ENCODE results near the gene IL6ST.
"Not testable (repeated sequence)": the region's sequence is repeated elsewhere in the genome, so short reads cannot be mapped to it uniquely, and the experiment has no call there.

Gene IL6ST

GRCh38 chr5:56003679-56004078, 8.9 kb upstream of the IL6ST start:
- peak; percentile 40 for DNase-seq

GRCh38 chr5:56003179-56003578, 8.4 kb upstream of the IL6ST start:
- no peak for DNase-seq

DNA sequence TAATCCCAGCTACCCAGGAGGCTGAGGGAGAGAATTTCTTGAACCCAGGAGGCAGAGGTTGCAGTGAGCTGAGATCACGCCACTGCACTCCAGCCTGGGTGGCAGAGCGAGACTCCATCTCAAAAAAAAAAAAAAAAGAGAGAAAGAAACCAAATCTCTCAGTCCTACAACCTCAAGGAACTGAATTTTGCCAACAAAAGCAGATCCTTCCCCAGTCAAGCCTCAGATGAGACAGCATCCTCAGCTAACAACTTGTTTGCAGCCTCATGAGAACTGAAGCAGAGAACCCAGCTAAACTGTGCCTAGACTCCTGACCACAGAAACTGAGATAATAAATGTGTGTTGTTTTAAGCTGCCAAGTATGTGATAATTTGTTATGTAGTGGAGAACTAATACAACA, 7.5 kb upstream of the IL6ST start:
- no peak for DNase-seq

GRCh38 chr5:56000221-56000620, 5.5 kb upstream of the IL6ST start:
- not testable (repeated sequence) for DNase-seq

DNA sequence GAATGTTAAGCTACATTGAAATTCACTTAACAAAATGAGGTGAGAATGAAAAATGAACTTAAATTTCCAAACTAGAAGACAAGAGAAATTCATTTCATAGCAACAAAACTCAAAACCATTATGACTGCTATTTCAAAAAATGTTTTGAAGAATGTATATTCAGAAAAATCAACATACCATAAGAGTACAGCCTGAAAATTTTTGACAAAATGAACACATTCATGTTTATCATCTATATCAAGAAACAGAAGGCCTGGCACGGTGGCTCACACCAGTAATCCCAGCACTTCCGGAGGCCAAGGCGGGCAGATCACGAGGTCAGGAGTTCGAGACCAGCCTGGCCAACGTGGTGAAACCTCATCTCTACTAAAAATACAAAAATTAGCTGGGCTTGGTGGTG, 4.2 kb upstream of the IL6ST start:
- DNase-seq = no peak

DNA sequence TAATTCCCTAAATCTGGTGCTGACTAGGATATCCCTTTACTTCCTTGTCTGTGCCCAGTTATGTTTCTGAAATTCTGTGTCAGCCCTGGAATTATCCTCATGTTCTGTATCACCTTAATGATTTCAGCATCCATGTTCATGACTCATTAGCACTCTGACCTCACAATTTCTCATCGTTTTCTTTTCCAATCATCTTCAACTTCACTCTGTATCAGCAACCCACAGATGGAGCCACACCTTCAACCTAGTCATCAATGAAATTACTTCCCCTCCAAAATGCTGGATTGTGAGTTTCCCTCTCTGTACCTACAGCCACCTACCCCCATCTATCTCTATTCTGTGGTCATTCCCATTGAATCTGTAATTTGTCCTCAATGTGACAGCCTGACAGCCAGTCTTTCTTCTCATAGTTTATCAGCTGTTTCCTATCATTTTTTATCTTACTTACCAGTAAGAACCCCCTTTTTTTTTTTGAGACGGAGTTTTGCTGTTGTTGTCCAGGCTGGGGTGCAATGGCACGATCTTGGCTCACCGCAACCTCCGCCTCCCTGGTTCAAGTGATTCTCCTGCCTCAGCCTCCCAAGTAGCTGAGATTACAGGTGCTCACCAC, 3.1 kb upstream of the IL6ST start:
- no peak for DNase-seq

GRCh38 chr5:55994998-55995914, 493 bp upstream of the IL6ST start:
- peak; percentile 92 for DNase-seq

GRCh38 chr5:55993731-55994494, 850 bp downstream of the IL6ST start:
- no peak for DNase-seq

GRCh38 chr5:55993013-55993412, 1.8 kb downstream of the IL6ST start:
- DNase-seq = no peak

DNA sequence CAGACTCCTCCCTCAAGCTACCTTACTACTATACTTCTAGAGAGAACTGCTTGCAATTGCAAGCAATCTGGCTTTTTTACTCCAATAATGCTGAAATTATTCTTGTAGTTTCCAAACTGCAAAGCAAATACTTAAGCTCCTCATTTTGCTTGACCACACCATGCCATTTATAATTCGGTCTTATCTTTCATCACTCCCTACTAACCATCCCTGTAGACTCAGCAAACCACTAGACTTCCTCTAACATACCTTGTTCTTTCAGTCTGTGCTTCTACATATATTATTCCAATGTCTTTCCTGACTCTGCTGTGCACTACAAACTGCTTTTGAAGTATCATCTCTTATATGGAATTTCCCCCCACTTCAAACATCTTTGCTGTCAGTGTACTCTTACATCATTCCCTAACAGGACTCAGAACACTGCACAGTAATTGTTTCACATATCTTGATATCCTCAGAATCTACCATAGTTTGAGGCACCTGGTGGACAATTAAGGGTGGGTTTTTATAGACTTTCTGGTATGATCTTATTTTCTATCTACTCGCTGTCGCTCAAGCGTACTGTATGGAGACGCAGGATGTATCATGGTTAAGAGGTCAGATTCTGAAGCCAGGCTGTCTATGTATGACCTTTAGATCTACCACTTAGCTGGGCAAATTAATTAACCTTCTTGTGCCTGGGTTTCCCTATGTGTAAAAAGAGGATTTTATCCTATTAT, 2.8 kb downstream of the IL6ST start:
- no peak for DNase-seq

DNA sequence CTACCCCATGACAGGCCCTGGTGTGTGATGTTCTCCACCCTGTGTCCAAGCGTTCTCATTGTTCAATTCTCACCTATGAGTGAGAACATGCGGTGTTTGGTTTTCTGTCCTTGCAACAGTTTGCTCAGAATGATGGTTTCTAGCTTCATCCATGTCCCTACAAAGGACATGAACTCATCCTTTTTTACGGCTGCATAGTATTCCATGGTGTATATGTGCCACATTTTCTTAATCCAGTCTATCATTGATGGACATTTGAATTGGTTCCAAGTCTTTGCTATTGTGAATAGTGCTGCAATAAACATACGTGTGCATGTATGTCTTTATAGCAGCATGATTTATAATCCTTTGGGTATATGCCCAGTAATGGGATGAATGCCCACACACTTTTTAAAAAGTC, 3.9 kb downstream of the IL6ST start:
- DNase-seq = not testable (repeated sequence)

DNA sequence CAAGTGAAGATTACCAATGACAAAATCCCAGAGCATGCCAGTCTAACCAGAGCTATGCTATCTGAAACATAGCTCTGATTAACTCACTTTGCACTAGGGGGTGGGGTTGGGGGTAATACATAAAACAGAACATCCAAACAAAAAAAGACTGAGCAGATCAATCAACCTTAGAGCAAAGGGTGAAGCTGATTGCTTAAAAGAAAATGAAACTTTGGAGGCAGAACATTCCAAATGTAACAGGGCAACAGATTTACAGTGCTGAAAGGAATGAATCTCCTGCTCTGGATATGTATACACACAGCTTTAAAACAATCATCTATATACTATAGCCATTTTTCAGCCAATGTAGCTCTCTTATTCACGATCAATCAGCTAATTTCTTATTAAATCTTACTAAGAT, 4.9 kb downstream of the IL6ST start:
- DNase-seq = no peak

DNA sequence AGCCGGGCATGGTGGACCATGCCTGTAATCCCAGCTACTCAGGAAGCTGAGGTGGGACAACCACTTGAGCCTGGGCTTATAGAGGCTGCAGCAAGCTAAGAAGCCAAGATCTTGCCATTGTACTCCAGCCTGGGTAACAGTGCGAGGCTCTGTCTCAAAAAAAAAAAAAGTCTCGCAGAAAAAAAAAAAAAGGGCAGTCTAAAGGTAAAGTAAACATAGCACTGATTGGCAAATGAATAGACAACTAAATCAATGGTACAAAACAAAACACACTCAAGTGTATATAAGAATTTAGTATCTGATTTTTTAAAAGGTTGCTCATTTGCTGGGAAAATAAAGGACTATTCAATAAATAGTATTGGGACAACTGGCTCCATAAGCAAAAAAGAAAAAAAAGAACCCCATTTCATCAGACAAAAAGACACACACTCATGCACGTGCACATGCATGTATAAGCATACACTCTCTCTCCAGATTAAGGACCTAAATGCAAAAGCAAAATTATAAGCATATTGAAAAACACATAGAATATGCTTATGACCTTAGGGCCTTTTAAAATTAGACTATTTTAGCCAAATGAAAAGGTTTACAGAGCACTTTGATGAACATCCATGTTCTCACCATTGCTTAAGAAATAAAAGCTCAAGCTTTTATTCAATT, 5.7 kb downstream of the IL6ST start:
- DNase-seq = no peak

GRCh38 chr5:55988428-55988827, 6.3 kb downstream of the IL6ST start:
- not testable (repeated sequence) for DNase-seq

GRCh38 chr5:55986931-55987330, 7.8 kb downstream of the IL6ST start:
- no peak for DNase-seq

DNA sequence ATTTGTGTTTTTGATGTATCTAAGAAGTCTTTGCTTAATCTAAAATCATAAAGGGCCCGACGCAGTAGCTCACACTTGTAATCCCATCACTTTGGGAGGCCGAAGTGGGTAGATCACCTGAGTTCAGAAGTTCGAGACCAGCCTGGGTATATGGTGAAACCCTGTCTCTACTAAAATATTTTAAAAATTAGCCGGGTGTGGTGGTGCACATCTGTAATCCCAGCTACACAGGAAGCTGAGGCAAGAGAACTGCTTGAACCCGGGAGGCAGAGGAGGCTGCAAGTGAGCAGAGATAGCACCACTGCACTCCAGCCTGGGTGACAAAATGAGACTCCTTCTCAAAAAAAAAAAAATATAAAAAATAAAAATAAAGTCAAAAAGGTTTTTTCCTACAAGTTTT, 9.6 kb downstream of the IL6ST start:
- DNase-seq = no peak

GRCh38 chr5:55983986-55984385, 10.8 kb downstream of the IL6ST start:
- DNase-seq = no peak

DNA sequence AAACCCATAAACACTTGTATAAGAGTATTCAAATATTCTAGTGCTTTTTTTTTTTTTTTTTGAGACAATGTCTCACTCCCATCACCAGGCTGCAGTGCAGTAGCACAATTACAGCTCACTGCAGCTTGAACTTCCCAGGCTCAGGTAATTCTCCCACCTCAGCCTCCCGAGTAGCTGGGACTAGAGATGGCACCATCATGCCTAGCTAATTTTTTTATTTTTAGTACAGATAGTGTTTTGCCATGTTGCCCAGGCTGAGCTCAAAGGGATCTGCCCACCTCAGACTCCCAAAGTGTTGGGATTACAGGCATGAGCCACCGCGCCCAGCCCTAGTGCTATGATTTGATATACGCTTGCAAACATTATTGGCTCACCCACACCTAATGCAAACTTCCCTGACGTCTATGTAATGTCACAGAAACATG, 11.8 kb downstream of the IL6ST start:
- no peak for DNase-seq

DNA sequence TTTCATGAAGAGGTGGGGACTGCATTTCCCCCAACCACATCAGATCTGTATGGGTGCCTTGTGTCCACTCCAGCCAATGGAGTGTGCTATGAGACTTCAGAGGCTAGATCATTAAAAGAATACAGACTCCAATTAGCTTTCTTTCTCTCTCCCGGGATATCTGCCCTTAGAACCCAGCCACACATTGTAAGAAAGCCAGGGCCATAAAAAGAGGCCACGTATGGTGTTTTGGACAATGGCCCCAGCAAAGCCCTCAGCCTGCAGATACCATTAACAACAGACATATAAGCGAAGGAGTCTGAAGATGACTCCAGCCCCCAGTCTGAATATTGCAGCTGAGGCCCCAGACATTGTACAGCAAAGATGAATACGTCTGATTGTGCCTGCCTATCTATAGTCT, 21.5 kb downstream of the IL6ST start:
- DNase-seq = no peak

- DNase-seq = no peak
Measured at GRCh38 chr5:55969956-55970355, 24.8 kb downstream of the IL6ST start.

DNA sequence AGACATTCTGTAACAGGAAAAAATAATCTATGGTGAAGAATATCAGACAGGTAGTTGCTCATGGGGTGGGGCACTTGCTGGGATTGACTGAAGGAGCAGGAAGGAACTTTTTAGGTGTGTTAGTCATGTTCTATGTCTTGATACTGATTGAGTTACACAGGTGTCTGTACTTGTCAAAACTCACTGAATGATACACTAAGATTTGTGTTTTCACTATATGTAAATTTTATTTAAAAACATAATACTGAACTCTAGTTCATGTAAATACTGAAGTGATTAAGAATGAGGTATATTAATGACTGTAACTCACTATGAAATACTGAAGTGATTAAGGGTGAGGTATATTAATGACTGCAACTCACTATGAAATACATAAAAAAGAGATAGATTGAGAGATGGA, 28.5 kb downstream of the IL6ST start:
- no peak for DNase-seq

DNA sequence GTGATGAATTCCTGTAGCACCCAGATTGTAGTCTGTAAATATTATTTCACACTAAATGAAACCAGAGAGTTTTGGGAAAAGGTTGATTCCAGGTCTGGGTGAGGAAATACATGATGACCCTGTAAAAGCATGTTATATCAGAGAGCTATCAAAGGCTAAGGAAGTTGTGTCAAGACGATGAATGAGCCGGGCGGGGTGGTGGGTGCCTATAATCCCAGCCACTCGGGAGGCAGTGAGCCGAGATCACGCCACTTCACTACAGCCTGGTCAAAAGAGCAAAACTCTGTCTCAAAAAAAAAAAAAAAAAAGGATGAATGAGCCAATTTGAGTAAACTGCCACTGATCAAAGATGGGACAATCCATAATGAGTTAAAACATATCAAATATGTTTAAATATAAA, 29.2 kb downstream of the IL6ST start:
- no peak for DNase-seq

DNA sequence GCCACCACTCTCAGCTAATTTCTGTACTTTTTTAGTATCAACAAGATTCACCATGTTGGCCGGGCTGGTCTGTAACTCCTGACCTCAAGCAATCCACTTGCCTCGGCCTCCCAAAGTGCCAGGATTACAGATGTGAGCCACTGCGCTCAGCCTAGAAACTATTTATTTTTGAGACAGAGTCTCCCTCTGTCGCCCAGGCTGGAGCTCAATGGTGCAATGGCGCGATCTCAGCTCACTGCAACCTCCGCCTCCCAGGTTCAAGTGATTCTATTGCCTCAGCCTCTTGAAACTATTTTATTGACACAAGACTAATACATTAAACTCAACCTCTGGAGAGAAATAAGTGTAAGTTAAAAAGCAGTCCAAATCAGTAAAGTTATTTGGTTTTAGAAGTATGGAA, 34.0 kb downstream of the IL6ST start:
- DNase-seq = no peak
